ENCODE results near the gene OR51E1. TPM values are rescaled to one million over a fixed set of nuclear protein-coding genes. Genes with fewer than 3 reads are reported as not detected.
A peak's percentile ranks its signal among the peaks of the same experiment; 100 is the strongest.

Gene OR51E1
- polyA plus RNA-seq, 4 donors, result 1.1 to 4.6 TPM; not detected in 2

- no peaks in the 10 kb centered on the region for H3K36me3 ChIP-seq (ENCODE audit: control insufficient read depth in 3 of 3, insufficient read depth in 2 of 3, low read depth in 1 of 3, low read length in 3 of 3)
- FAIRE-seq (no peak), DNase-seq (no peak)
- no peak overlapping the region for H3K27ac ChIP-seq (ENCODE audit: low read depth in 1 of 3, low read length in 2 of 3)
- H3K4me1 ChIP-seq (ENCODE audit: control insufficient read depth in 3 of 3, insufficient read depth in 2 of 3, low read depth in 1 of 3, low read length in 2 of 3), result no peaks in the 10 kb centered on the region
- H3K4me3 ChIP-seq (ENCODE audit: low read depth in 1 of 3, low read length in 3 of 3), result no peak overlapping the region
- 82 to 89% (median 83%) methylated on average over 3 of the region's 3 CpGs for WGBS, 3 donors
- no peaks in the 10 kb centered on the region for H3K9me3 ChIP-seq (ENCODE audit: control insufficient read depth in 2 of 2, insufficient read depth in 1 of 2, low read depth in 1 of 2, low read length in 1 of 2)
- H3K27me3 ChIP-seq (ENCODE audit: control insufficient read depth in 3 of 3, insufficient read depth in 3 of 3, low read length in 3 of 3), result peaks cover 0 to 3% (median 2%) of the 10 kb centered on the region in 3 donors
Observed at GRCh38 chr11:4664183-4664582, 20.4 kb downstream of the OR51E1 start.

DNA sequence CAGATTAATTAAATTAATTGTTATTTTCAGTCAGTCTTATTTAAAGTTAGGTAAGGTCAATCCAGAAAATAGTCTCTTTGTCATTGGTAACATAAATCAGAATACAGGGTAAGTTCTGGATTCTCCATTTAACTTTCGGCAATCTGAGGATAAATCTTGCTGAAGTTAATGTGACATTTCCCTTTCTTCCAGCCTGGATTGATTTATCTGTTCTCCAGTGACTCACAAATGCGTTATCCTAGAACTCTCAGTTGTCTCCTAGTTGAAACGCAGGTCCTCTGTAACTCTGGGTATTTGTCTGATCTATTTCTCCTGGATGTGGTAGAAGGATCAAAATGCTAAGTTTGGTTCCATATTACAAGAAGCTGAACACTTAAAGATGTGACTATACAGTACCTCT, 21.0 kb downstream of the OR51E1 start:
- Histone ChIP-seq H3K4me1 (ENCODE audit: control insufficient read depth in 3 of 3, insufficient read depth in 2 of 3, low read depth in 1 of 3, low read length in 2 of 3) (no peaks in the 10 kb centered on the region), H3K27me3 (ENCODE audit: control insufficient read depth in 3 of 3, insufficient read depth in 3 of 3, low read length in 3 of 3) (peaks cover 0 to 3% (median 2%) of the 10 kb centered on the region in 3 donors), H3K4me3 (ENCODE audit: low read depth in 1 of 3, low read length in 3 of 3) (no peak overlapping the region), H3K36me3 (ENCODE audit: control insufficient read depth in 3 of 3, insufficient read depth in 2 of 3, low read depth in 1 of 3, low read length in 3 of 3) (no peaks in the 10 kb centered on the region), H3K27ac (ENCODE audit: low read depth in 1 of 3, low read length in 2 of 3) (no peak overlapping the region), H3K9me3 (ENCODE audit: control insufficient read depth in 2 of 2, insufficient read depth in 1 of 2, low read depth in 1 of 2, low read length in 1 of 2) (no peaks in the 10 kb centered on the region)
- 66 to 78% (median 75%) methylated on average over 3 of the region's 3 CpGs for WGBS, 3 donors
- DNase-seq, result no peak
- FAIRE-seq, result no peak

- Histone ChIP-seq H3K4me3 (ENCODE audit: low read depth in 1 of 3, low read length in 3 of 3) (no peak overlapping the region), H3K36me3 (ENCODE audit: control insufficient read depth in 3 of 3, insufficient read depth in 2 of 3, low read depth in 1 of 3, low read length in 3 of 3) (no peaks in the 10 kb centered on the region), H3K9me3 (ENCODE audit: control insufficient read depth in 2 of 2, insufficient read depth in 1 of 2, low read depth in 1 of 2, low read length in 1 of 2) (no peaks in the 10 kb centered on the region), H3K27ac (ENCODE audit: low read depth in 1 of 3, low read length in 2 of 3) (no peak overlapping the region), H3K27me3 (ENCODE audit: control insufficient read depth in 3 of 3, insufficient read depth in 3 of 3, low read length in 3 of 3) (peaks cover 0 to 3% (median 2%) of the 10 kb centered on the region in 3 donors), H3K4me1 (ENCODE audit: control insufficient read depth in 3 of 3, insufficient read depth in 2 of 3, low read depth in 1 of 3, low read length in 2 of 3) (no peaks in the 10 kb centered on the region)
- WGBS, 3 donors, result 70 to 76% (median 73%) methylated on average over 2 of the region's 2 CpGs
- FAIRE-seq, result no peak
- DNase-seq, result no peak
Observed at GRCh38 chr11:4665424-4665823, 21.6 kb downstream of the OR51E1 start.

DNA sequence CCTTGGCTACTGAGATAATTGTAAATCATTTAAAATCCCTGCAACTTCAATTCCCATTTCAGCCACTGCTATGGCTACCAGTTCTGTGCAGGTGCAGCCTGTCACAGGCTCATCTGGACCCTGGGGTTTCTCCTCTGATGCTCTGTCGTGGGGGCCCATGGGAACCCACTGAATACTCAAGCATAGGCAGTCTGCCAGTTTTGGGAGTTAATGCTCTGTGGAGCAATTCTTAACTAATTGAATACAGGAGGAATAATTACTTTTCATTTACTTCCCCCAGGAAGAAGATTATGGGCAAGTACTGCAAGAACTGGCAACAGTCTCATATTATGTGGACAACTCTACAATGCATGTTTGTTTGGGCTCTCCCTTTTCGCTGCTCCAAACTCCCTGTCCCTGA, 28.0 kb downstream of the OR51E1 start:
- 73 to 83% (median 78%) methylated on average over 2 of the region's 2 CpGs for WGBS, 3 donors
- FAIRE-seq, result no peak
- no peaks in the 10 kb centered on the region for H3K27me3 ChIP-seq (ENCODE audit: control insufficient read depth in 3 of 3, insufficient read depth in 3 of 3, low read length in 3 of 3)

GRCh38 chr11:4672470-4672869, 28.7 kb downstream of the OR51E1 start:
- no peaks in the 10 kb centered on the region for H3K36me3 ChIP-seq (ENCODE audit: control insufficient read depth in 3 of 3, insufficient read depth in 2 of 3, low read depth in 1 of 3, low read length in 3 of 3)
- no peak for DNase-seq
- no peak overlapping the region for H3K4me3 ChIP-seq (ENCODE audit: low read depth in 1 of 3, low read length in 3 of 3)
- H3K27me3 ChIP-seq (ENCODE audit: control insufficient read depth in 3 of 3, insufficient read depth in 3 of 3, low read length in 3 of 3), result no peaks in the 10 kb centered on the region
- H3K4me1 ChIP-seq (ENCODE audit: control insufficient read depth in 3 of 3, insufficient read depth in 2 of 3, low read depth in 1 of 3, low read length in 2 of 3), result no peaks in the 10 kb centered on the region
- no peaks in the 10 kb centered on the region for H3K9me3 ChIP-seq (ENCODE audit: control insufficient read depth in 2 of 2, insufficient read depth in 1 of 2, low read depth in 1 of 2, low read length in 1 of 2)
- no peak for FAIRE-seq
- H3K27ac ChIP-seq (ENCODE audit: low read depth in 1 of 3, low read length in 2 of 3), result no peak overlapping the region
- 31 to 44% (median 40%) methylated on average over 3 of the region's 3 CpGs for WGBS, 3 donors

More for the DNA sequence above, 28.0 kb downstream of the OR51E1 start:
- no peak for DNase-seq
- Histone ChIP-seq H3K4me3 (ENCODE audit: low read depth in 1 of 3, low read length in 3 of 3) (no peak overlapping the region), H3K27ac (ENCODE audit: low read depth in 1 of 3, low read length in 2 of 3) (no peak overlapping the region), H3K4me1 (ENCODE audit: control insufficient read depth in 3 of 3, insufficient read depth in 2 of 3, low read depth in 1 of 3, low read length in 2 of 3) (no peaks in the 10 kb centered on the region), H3K36me3 (ENCODE audit: control insufficient read depth in 3 of 3, insufficient read depth in 2 of 3, low read depth in 1 of 3, low read length in 3 of 3) (no peaks in the 10 kb centered on the region), H3K9me3 (ENCODE audit: control insufficient read depth in 2 of 2, insufficient read depth in 1 of 2, low read depth in 1 of 2, low read length in 1 of 2) (no peaks in the 10 kb centered on the region)

- no peaks in the 10 kb centered on the region for H3K36me3 ChIP-seq (ENCODE audit: control insufficient read depth in 3 of 3, insufficient read depth in 2 of 3, low read depth in 1 of 3, low read length in 3 of 3)
- no peak overlapping the region for H3K4me3 ChIP-seq (ENCODE audit: low read depth in 1 of 3, low read length in 3 of 3)
- 44 to 65% (median 51%) methylated on average over 2 of the region's 2 CpGs for WGBS, 3 donors
- DNase-seq (no peak), FAIRE-seq (no peak)
- H3K4me1 ChIP-seq (ENCODE audit: control insufficient read depth in 3 of 3, insufficient read depth in 2 of 3, low read depth in 1 of 3, low read length in 2 of 3), result no peaks in the 10 kb centered on the region
- no peaks in the 10 kb centered on the region for H3K9me3 ChIP-seq (ENCODE audit: control insufficient read depth in 2 of 2, insufficient read depth in 1 of 2, low read depth in 1 of 2, low read length in 1 of 2)
- no peaks in the 10 kb centered on the region for H3K27me3 ChIP-seq (ENCODE audit: control insufficient read depth in 3 of 3, insufficient read depth in 3 of 3, low read length in 3 of 3)
- no peak overlapping the region for H3K27ac ChIP-seq (ENCODE audit: low read depth in 1 of 3, low read length in 2 of 3)
Observed at GRCh38 chr11:4673781-4674180, 30.0 kb downstream of the OR51E1 start.

- H3K36me3 ChIP-seq (ENCODE audit: control insufficient read depth in 3 of 3, insufficient read depth in 2 of 3, low read depth in 1 of 3, low read length in 3 of 3), result no peaks in the 10 kb centered on the region
- H3K27ac ChIP-seq (ENCODE audit: low read depth in 1 of 3, low read length in 2 of 3), result no peak overlapping the region
- H3K9me3 ChIP-seq (ENCODE audit: control insufficient read depth in 2 of 2, insufficient read depth in 1 of 2, low read depth in 1 of 2, low read length in 1 of 2), result no peaks in the 10 kb centered on the region
- H3K27me3 ChIP-seq (ENCODE audit: control insufficient read depth in 3 of 3, insufficient read depth in 3 of 3, low read length in 3 of 3), result no peaks in the 10 kb centered on the region
- no peak overlapping the region for H3K4me3 ChIP-seq (ENCODE audit: low read depth in 1 of 3, low read length in 3 of 3)
- no peaks in the 10 kb centered on the region for H3K4me1 ChIP-seq (ENCODE audit: control insufficient read depth in 3 of 3, insufficient read depth in 2 of 3, low read depth in 1 of 3, low read length in 2 of 3)
- 41 to 79% (median 57%) methylated on average over 2 of the region's 2 CpGs for WGBS, 3 donors
- FAIRE-seq (no peak), DNase-seq (peak in 1 of 2 donors; percentile 5)
Observed at GRCh38 chr11:4677948-4678347, 34.2 kb downstream of the OR51E1 start.

DNA sequence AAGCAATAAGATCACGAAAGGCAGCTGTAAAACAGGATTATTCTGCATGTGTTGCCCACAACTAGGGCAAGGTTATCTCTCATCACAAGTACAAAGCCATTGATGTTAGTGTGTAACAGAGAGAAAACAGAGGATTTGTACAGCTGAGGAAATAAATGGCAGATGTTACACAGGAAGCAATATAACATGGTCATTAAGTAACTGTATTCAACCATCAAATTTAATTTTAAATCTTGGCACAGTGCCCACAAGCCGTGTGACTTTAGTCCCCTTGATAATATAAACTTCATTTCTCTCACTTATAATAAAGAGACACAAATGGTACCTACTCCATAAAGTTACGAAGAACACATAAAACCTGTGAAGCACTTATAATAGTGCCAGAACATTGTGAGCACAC, 36.6 kb downstream of the OR51E1 start:
- H3K27ac ChIP-seq (ENCODE audit: low read depth in 1 of 3, low read length in 2 of 3), result no peak overlapping the region
- H3K36me3 ChIP-seq (ENCODE audit: control insufficient read depth in 3 of 3, insufficient read depth in 2 of 3, low read depth in 1 of 3, low read length in 3 of 3), result no peaks in the 10 kb centered on the region
- DNase-seq (peak in 1 of 2 donors; percentile 5), FAIRE-seq (no peak)
- no peak overlapping the region for H3K4me3 ChIP-seq (ENCODE audit: low read depth in 1 of 3, low read length in 3 of 3)
- H3K27me3 ChIP-seq (ENCODE audit: control insufficient read depth in 3 of 3, insufficient read depth in 3 of 3, low read length in 3 of 3), result no peaks in the 10 kb centered on the region
- H3K4me1 ChIP-seq (ENCODE audit: control insufficient read depth in 3 of 3, insufficient read depth in 2 of 3, low read depth in 1 of 3, low read length in 2 of 3), result no peaks in the 10 kb centered on the region
- WGBS, 3 donors, result 22 to 36% (median 31%) methylated on average over 3 of the region's 3 CpGs
- H3K9me3 ChIP-seq (ENCODE audit: control insufficient read depth in 2 of 2, insufficient read depth in 1 of 2, low read depth in 1 of 2, low read length in 1 of 2), result no peaks in the 10 kb centered on the region

DNA sequence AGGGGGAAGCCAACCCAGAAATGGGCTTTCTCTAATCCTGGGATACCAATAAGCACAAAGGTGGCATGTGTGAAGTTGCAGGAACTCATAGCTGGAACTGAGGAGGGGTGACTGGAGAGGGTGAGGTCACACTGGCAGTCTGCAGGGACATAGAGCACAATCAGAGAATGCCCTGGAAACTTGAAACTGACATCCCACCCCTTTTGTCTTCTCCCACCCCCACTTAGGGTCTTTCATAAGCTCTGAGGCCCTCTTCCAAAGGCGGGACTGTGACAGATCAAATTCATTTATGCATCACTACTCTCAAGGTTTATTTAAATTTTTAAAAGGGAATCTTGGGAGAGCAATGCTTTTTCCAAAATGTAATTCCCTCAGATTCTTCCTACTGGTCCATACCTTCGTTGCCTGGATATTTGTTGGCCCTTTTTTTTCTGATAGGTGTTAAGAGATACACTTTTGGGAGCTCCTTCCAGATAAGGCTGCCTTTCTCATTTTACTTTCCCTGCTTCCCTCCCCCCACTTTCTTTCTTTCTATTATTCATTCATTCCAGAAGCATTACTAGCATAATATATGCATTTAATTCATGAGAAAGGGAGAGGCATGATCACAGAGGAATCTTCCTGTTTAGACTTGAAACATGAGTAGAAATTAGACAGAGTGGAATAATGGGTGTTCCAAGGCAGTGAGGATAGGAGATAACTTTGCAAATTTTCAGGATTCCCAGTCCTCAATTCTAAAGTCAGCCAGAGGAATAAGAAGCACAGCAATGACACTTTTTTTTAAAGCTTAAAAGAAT, 39.0 kb downstream of the OR51E1 start:
- FAIRE-seq (no peak), DNase-seq (no peak)
- Histone ChIP-seq H3K4me3 (ENCODE audit: low read depth in 1 of 3, low read length in 3 of 3) (no peak overlapping the region), H3K27ac (ENCODE audit: low read depth in 1 of 3, low read length in 2 of 3) (no peak overlapping the region), H3K36me3 (ENCODE audit: control insufficient read depth in 3 of 3, insufficient read depth in 2 of 3, low read depth in 1 of 3, low read length in 3 of 3) (no peaks in the 10 kb centered on the region), H3K27me3 (ENCODE audit: control insufficient read depth in 3 of 3, insufficient read depth in 3 of 3, low read length in 3 of 3) (no peaks in the 10 kb centered on the region), H3K4me1 (ENCODE audit: control insufficient read depth in 3 of 3, insufficient read depth in 2 of 3, low read depth in 1 of 3, low read length in 2 of 3) (no peaks in the 10 kb centered on the region), H3K9me3 (ENCODE audit: control insufficient read depth in 2 of 2, insufficient read depth in 1 of 2, low read depth in 1 of 2, low read length in 1 of 2) (no peaks in the 10 kb centered on the region)
- 51 to 70% (median 51%) methylated on average over 2 of the region's 2 CpGs for WGBS, 3 donors

Measured in small intestine (tissue), 7 donors.